Right lobe of liver (tissue), 6 donors: ENCODE measurements around the gene SLC6A7. TPM values are rescaled to one million over a fixed set of nuclear protein-coding genes. Genes with fewer than 3 reads are reported as not detected.

Experiments used
- ATAC-seq, 4 donors: fragments of 200-7000 bp; cut with Tn5 transposase; one replicate each; pipeline ENCODE4 v1.9.1; 2020; ENCODE audit warnings: mild to moderate bottlenecking in 4 of 4, moderate library complexity in 4 of 4
- DNase-seq, 3 donors: peaks; one replicate each; pipeline ENCODE4 v3.0.0-alpha.2; 2020
- H3K27ac ChIP-seq, 3 donors: fragments of 200-600 bp; one replicate each; pipeline ENCODE4 v1.8.0; 2022
- H3K27me3 ChIP-seq, 2 donors: fragments of 200-600 bp; one replicate each; pipeline ENCODE4 v1.8.0; 2022
- H3K36me3 ChIP-seq, 4 donors: fragments of 200-600 bp; sonication (generic) in 1 of 4; one replicate each; pipeline versions ENCODE4 v1.5.1 to v1.8.0; 2017 to 2022; ENCODE audit warnings: control low read depth in 1 of 4
- H3K4me1 ChIP-seq, 4 donors: fragments of 200-600 bp; sonication (generic) in 1 of 4; one replicate each; pipeline versions ENCODE4 v1.5.1 to v1.8.0; 2017 to 2022; ENCODE audit warnings: control low read depth in 1 of 4
- H3K4me3 ChIP-seq, 3 donors: fragments of 200-600 bp; one replicate each; pipeline ENCODE4 v1.8.0; 2022
- H3K9me3 ChIP-seq, 4 donors: fragments of 200-600 bp; sonication (generic) in 1 of 4; one replicate each; pipeline versions ENCODE4 v1.5.1 to v1.8.0; 2017 to 2022; ENCODE audit warnings: control low read depth in 1 of 4
- POLR2A ChIP-seq: fragments of 450-650 bp; IDR thresholded peaks from one replicate; pipeline ENCODE4 v1.6.1; 2017; ENCODE audit warnings: antibody characterized with exemption, mild to moderate bottlenecking
- WGBS: methylation state at CpG from one replicate; pipeline ENCODE4 v1.1.6; 2018; ENCODE audit warnings: low coverage, low lambda C conversion rate; ENCODE audit not compliant: insufficient coverage; ENCODE audit errors: missing lambda C conversion rate; 5-methylcytosine and 5-hydroxymethylcytosine counted together
- intact Hi-C, 2 donors: fragments of 100-400 bp; cut with DNase I; formaldehyde crosslinking; loops; one replicate each; pipeline versions ENCODE4 v1.11.2 to v1.14.1; 2022
- total RNA-seq, 6 experiments: library from RNA; depleted of rRNA in 2 of 6; stranded (reverse); fragments of >200 nt in 2 of 6; fragmentation: NEBNext Ultra II Directional in 3 of 6; extraction: Animal tissue kit (Norgen Biotek cat#: 25700) in 3 of 6; gene quantifications; one replicate each; pipeline versions ENCODE4 v1.1.0 to v1.2.4, GENCODE V29; 2016 to 2023
- TF ChIP-seq, protein P1 (sequence below), 4 donors: fragments of 200-600 bp in 3 of 4; fragments of 450-650 bp in 1 of 4; IDR thresholded peaks; one replicate each; pipeline versions ENCODE4 v1.5.1 to v1.8.0; 2016 to 2022; ENCODE audit warnings: antibody characterized with exemption in 4 of 4, mild to moderate bottlenecking in 2 of 4
- donor health status: DM: no; HTN: yes; CAD: no.
- donor health status: DM: no; HTN: no; CAD: no.
- donor health status: DM: no; HTN: no; CAD: no.
- donor health status: DM: no; HTN: yes; CAD: no.
- donor health status: DM: no; HTN: yes; CAD: no.

Gene SLC6A7
- total RNA-seq, 6 experiments from 2014 or later: not detected

DNA sequence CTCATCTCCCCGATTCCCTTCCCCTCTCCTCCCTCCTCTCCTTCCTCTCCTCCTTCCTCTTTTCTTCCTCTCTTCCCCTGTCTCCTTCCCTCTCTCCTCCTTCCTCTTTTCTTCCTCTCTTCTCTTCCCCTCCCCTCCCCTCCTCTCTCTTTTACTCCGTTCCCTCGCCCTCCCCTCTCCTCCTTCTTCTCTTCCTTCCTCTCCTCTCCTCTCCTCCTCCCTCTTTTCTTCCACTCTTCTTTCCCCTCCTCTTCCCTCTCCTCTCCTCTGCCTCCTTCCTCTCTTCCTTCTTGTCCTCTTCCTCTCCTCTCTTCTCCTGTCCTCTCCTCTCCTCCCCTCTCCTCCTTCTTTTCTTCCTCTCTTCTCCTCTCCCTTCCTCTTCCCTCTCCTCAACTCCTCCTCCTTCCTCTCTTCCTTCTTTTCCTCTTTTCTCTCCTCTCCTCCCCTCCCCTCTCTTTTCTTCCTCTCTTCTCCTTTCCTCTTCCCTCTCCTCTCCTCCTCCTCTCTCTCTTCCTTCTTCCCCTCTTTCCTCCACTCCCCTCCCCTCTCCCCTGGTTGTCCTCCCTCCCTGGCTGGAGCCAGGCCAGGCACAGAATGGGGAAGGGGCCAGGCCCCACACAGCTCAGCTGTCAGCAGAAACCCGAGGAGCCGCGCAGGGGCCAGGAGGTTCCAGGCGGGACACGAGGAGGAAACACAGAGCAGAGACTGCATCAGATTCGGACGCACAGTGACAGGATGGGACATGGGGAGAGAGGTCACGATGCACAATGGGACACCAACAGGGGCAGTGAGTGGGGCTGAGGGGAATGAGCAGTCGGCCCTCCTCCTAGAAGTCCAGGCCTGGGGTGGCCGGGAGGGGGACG lies 51.7 kb downstream of the SLC6A7 start:
- TF ChIP-seq POLR2A: no peak
- TF ChIP-seq, protein P1, sequence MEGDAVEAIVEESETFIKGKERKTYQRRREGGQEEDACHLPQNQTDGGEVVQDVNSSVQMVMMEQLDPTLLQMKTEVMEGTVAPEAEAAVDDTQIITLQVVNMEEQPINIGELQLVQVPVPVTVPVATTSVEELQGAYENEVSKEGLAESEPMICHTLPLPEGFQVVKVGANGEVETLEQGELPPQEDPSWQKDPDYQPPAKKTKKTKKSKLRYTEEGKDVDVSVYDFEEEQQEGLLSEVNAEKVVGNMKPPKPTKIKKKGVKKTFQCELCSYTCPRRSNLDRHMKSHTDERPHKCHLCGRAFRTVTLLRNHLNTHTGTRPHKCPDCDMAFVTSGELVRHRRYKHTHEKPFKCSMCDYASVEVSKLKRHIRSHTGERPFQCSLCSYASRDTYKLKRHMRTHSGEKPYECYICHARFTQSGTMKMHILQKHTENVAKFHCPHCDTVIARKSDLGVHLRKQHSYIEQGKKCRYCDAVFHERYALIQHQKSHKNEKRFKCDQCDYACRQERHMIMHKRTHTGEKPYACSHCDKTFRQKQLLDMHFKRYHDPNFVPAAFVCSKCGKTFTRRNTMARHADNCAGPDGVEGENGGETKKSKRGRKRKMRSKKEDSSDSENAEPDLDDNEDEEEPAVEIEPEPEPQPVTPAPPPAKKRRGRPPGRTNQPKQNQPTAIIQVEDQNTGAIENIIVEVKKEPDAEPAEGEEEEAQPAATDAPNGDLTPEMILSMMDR (IDR thresholded peaks at IDR 0.05): no peak

DNA sequence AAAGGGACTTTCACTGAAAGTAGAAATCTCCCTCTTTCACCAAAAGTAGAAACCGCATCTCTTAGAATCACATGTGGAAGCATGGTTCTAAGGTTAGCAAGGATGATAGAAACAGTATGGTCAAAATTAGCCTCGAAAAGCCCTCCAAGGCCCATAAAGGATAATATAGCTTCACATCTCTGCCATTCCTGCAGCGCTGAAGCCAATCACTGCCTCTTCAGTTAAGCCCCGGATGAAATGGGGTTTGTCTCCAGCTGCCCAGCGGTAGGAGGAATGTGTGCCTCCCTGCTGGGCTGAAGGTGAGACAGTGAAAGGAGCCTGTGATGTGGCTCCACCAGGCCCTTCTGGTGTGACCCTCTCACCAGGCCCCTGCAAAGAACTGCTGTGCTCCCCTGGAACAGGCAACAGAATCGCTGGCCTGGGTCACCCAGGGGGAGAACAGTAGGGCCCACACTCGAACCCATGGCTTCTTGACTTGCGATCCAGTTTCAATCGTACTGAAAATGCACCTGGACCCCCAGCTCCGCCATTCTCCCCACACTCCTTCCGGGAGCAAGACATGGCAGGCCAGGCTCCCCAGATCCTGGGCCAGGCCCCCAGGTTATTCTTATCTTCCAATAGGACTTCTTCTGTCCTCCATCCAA lies 52.5 kb downstream of the SLC6A7 start:
- TF ChIP-seq POLR2A: no peak
- TF ChIP-seq, protein P1 (IDR thresholded peaks at IDR 0.05): no peak
- no peaks in the 10 kb centered on the region for H3K36me3 ChIP-seq
- H3K4me1 ChIP-seq: no peaks in the 10 kb centered on the region
- intact Hi-C loops: no loop called here
- H3K27me3 ChIP-seq: no peaks in the 10 kb centered on the region
- 100% methylated on average over 1 of the region's 11 CpGs for WGBS
- ATAC-seq (no peak), DNase-seq (no peak)
- H3K9me3 ChIP-seq: no peaks in the 10 kb centered on the region
- no peak overlapping the region for H3K27ac ChIP-seq
- no peak overlapping the region for H3K4me3 ChIP-seq

More for the DNA sequence above, 51.7 kb downstream of the SLC6A7 start:
- Histone ChIP-seq H3K4me3 (no peak overlapping the region), H3K27me3 (no peaks in the 10 kb centered on the region), H3K36me3 (no peaks in the 10 kb centered on the region), H3K9me3 (no peaks in the 10 kb centered on the region), H3K4me1 (no peaks in the 10 kb centered on the region), H3K27ac (no peak overlapping the region)
- ATAC-seq (no peak), DNase-seq (no peak)
- 66% methylated on average over 12 of the region's 14 CpGs for WGBS
- intact Hi-C loops: no loop called here

DNA sequence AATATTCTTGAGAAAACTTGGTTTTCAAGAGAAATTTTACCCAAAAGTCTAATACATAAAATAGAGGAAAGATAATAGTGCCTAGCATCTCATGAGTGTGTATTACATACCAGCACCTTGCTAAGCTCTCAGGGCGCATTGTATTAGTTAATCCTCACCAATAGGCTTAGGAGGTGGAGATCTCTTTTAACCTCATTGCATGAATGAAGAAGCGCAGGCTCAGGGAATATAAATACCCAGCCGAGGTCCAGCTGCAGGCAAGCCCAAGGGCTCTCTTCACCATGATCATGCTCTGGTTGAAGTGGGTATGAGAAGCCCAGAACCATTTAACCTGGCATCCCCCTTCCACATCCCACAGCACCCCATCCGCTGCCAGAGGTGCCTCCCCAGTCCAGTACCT lies 53.7 kb downstream of the SLC6A7 start:
- H3K9me3 ChIP-seq: no peaks in the 10 kb centered on the region
- H3K36me3 ChIP-seq: no peaks in the 10 kb centered on the region
- no peak for TF ChIP-seq POLR2A
- TF ChIP-seq, protein P1 (IDR thresholded peaks at IDR 0.05): no peak
- H3K4me3 ChIP-seq: no peak overlapping the region
- no peak overlapping the region for H3K27ac ChIP-seq
- H3K4me1 ChIP-seq: no peaks in the 10 kb centered on the region
- ATAC-seq (no peak), DNase-seq (no peak)
- intact Hi-C loops: no loop called here
- WGBS: 97% methylated on average over 3 of the region's 4 CpGs
- no peaks in the 10 kb centered on the region for H3K27me3 ChIP-seq

DNA sequence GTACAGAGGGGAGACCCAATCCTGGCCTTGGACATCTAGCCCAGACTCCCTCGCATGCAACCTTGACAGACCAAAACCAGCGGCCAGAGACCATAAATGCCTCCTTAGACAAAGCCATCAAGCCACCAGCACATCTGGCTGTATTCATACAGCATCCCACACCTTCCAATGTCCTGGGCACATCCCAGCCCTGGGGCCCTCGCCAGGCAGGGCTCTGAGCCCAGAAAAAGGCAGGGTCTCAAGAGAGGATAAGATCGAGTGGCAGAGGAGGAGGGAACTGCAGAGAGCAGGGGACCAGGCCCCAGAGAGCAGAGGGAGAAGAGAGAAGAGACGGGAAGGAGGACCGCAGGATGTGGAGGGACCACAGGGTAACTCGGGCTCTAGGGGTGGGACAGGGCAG lies 54.3 kb downstream of the SLC6A7 start:
- 85% methylated on average over 7 of the region's 7 CpGs for WGBS
- H3K4me1 ChIP-seq: no peaks in the 10 kb centered on the region
- DNase-seq (no peak), ATAC-seq (no peak)
- H3K9me3 ChIP-seq: no peaks in the 10 kb centered on the region
- no peaks in the 10 kb centered on the region for H3K36me3 ChIP-seq
- H3K4me3 ChIP-seq: no peak overlapping the region
- H3K27me3 ChIP-seq: no peaks in the 10 kb centered on the region
- H3K27ac ChIP-seq: no peak overlapping the region
- TF ChIP-seq POLR2A: no peak
- TF ChIP-seq, protein P1 (IDR thresholded peaks at IDR 0.05): no peak
- intact Hi-C loops: no loop called here
